ENCODE measurements around the gene FANCE. TPM values are rescaled to one million over a fixed set of nuclear protein-coding genes. Genes with fewer than 3 reads are reported as not detected.
"Not testable (repeated sequence)": the region's sequence is repeated elsewhere in the genome, so short reads cannot be mapped to it uniquely, and the experiment has no call there.

Gene FANCE
- total RNA-seq, 2 experiments from 2014 or later: 1.6 to 1.7 TPM

- Mint-ChIP-seq H3K9me3 (no peaks in the 10 kb centered on the region), H3K36me3 (ENCODE audit: low read depth) (no peaks in the 10 kb centered on the region), H3K4me1 (ENCODE audit: low read depth) (no peaks in the 10 kb centered on the region), H3K4me3 (no peak overlapping the region), H3K27ac (no peak overlapping the region), H3K27me3 (peaks cover 21% of the 10 kb centered on the region)
- peaks cover 4% of the 10 kb centered on the region for H3K4me1 ChIP-seq (ENCODE audit: insufficient read depth, low read length)
- no peak overlapping the region for H3K27ac ChIP-seq (ENCODE audit: low read depth in 1 of 2, low read length in 2 of 2)
- H3K36me3 ChIP-seq (ENCODE audit: insufficient read depth, low read length): no peaks in the 10 kb centered on the region
- no peak overlapping the region for H3K4me3 ChIP-seq (ENCODE audit: low read length)
- DNase-seq: no peak
- ATAC-seq (ENCODE audit: poor library complexity): no peak
- H3K9me3 ChIP-seq (ENCODE audit: control insufficient read depth in 1 of 2, insufficient read depth in 1 of 2, low read length in 2 of 2): peaks cover 0 to 10% of the 10 kb centered on the region in 2 experiments
- TF ChIP-seq, protein P1, sequence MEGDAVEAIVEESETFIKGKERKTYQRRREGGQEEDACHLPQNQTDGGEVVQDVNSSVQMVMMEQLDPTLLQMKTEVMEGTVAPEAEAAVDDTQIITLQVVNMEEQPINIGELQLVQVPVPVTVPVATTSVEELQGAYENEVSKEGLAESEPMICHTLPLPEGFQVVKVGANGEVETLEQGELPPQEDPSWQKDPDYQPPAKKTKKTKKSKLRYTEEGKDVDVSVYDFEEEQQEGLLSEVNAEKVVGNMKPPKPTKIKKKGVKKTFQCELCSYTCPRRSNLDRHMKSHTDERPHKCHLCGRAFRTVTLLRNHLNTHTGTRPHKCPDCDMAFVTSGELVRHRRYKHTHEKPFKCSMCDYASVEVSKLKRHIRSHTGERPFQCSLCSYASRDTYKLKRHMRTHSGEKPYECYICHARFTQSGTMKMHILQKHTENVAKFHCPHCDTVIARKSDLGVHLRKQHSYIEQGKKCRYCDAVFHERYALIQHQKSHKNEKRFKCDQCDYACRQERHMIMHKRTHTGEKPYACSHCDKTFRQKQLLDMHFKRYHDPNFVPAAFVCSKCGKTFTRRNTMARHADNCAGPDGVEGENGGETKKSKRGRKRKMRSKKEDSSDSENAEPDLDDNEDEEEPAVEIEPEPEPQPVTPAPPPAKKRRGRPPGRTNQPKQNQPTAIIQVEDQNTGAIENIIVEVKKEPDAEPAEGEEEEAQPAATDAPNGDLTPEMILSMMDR (IDR thresholded peaks at IDR 0.05): no peak
- ChIA-PET CTCF (no interaction called here), POLR2A (no interaction called here)
- H3K27me3 ChIP-seq (ENCODE audit: control insufficient read depth in 1 of 2, insufficient read depth in 2 of 2, low read length in 2 of 2): peaks cover 17 to 18% of the 10 kb centered on the region in 2 experiments
- intact Hi-C loops (cut with DNase I, micrococcal nuclease): no loop called here
Observed at GRCh38 chr6:35512006-35512405, 59.9 kb downstream of the FANCE start.

DNA sequence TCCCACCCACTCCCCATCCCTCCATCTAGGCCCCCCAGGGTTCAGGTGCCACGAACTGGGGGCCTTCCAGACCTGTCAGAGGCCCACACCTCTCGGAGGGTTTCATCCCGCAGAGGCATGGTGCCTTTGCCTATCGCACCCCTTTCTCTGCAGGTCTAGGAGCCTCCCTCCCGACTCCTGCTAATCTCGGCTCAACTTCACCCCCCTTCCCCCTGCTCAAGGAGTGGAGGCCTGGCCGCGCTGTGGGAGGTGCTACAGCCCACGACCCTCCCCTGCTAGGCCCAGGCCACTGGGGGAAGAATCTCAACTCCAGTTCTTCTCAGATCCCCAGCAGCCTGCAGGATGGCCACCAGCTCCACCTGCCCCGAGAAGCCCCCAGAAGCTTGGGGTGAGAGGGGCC is 60.6 kb downstream of the FANCE start, which contains the start of gene TULP1:
TULP1 (minus strand) TSS at position 157 of the 400 bp plus-strand sequence; CDS start at position 119, 38 bp downstream.
- ATAC-seq (ENCODE audit: poor library complexity): no peak
- H3K27me3 Mint-ChIP-seq: peaks cover 21% of the 10 kb centered on the region
- no peaks in the 10 kb centered on the region for H3K9me3 Mint-ChIP-seq
- POLR2A ChIA-PET: no interaction called here
- no peaks in the 10 kb centered on the region for H3K36me3 Mint-ChIP-seq (ENCODE audit: low read depth)
- intact Hi-C loops (cut with DNase I, micrococcal nuclease): no loop called here
- TF ChIP-seq, protein P1 (IDR thresholded peaks at IDR 0.05): no peak
- Histone ChIP-seq H3K4me3 (ENCODE audit: low read length) (no peak within 1 kb of the TSS), H3K36me3 (ENCODE audit: insufficient read depth, low read length) (no peaks in the 10 kb centered on the region), H3K9me3 (ENCODE audit: control insufficient read depth in 1 of 2, insufficient read depth in 1 of 2, low read length in 2 of 2) (peaks cover 0 to 10% of the 10 kb centered on the region in 2 experiments), H3K27ac (ENCODE audit: low read depth in 1 of 2, low read length in 2 of 2) (no peak within 1 kb of the TSS), H3K27me3 (ENCODE audit: control insufficient read depth in 1 of 2, insufficient read depth in 2 of 2, low read length in 2 of 2) (peaks cover 17 to 18% of the 10 kb centered on the region in 2 experiments), H3K4me1 (ENCODE audit: insufficient read depth, low read length) (peaks cover 4% of the 10 kb centered on the region)
- CTCF ChIA-PET: interaction anchor here (1.2 kb wide), 1 partner anchor 10 kb away, joined by 3 read pairs; no protein-coding TSS in a partner anchor
- H3K4me1 Mint-ChIP-seq (ENCODE audit: low read depth): no peaks in the 10 kb centered on the region
- no peak for DNase-seq
- H3K4me3 Mint-ChIP-seq: no peak within 1 kb of the TSS
- no peak within 1 kb of the TSS for H3K27ac Mint-ChIP-seq

DNA sequence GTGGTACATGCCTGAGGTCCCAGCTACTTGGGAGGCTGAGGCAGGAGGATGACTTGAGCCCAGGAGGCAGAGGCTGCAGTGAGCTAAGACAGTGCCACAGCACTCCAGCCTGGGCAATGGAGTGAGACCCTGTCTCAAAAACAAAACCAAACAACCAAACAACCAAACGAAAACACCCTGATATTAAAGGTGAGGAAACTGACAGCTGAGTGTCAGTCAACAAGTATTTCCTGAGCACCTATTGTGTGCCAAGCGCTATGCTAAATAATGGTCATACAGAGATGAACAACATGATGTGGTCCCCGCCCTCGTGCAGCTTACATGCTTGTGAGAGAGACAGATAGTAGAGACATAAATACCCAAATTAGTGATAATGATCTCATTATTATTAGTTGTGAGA is 62.4 kb downstream of the FANCE start:
- H3K36me3 Mint-ChIP-seq (ENCODE audit: low read depth): no peaks in the 10 kb centered on the region
- no peak for ATAC-seq (ENCODE audit: poor library complexity)
- Histone ChIP-seq H3K36me3 (ENCODE audit: insufficient read depth, low read length) (no peaks in the 10 kb centered on the region), H3K27ac (ENCODE audit: low read depth in 1 of 2, low read length in 2 of 2) (no peak overlapping the region), H3K9me3 (ENCODE audit: control insufficient read depth in 1 of 2, insufficient read depth in 1 of 2, low read length in 2 of 2) (peaks cover 0 to 10% of the 10 kb centered on the region in 2 experiments), H3K27me3 (ENCODE audit: control insufficient read depth in 1 of 2, insufficient read depth in 2 of 2, low read length in 2 of 2) (peaks cover 17 to 18% of the 10 kb centered on the region in 2 experiments), H3K4me3 (ENCODE audit: low read length) (no peak overlapping the region), H3K4me1 (ENCODE audit: insufficient read depth, low read length) (peaks cover 4% of the 10 kb centered on the region)
- H3K27me3 Mint-ChIP-seq: peaks cover 21% of the 10 kb centered on the region
- H3K4me3 Mint-ChIP-seq: no peak overlapping the region
- intact Hi-C loops (cut with DNase I, micrococcal nuclease): no loop called here
- H3K4me1 Mint-ChIP-seq (ENCODE audit: low read depth): no peaks in the 10 kb centered on the region
- TF ChIP-seq, protein P1 (IDR thresholded peaks at IDR 0.05): no peak
- no peak for DNase-seq
- H3K9me3 Mint-ChIP-seq: no peaks in the 10 kb centered on the region
- POLR2A ChIA-PET: no interaction called here
- CTCF ChIA-PET: no interaction called here
- H3K27ac Mint-ChIP-seq: no peak overlapping the region

DNA sequence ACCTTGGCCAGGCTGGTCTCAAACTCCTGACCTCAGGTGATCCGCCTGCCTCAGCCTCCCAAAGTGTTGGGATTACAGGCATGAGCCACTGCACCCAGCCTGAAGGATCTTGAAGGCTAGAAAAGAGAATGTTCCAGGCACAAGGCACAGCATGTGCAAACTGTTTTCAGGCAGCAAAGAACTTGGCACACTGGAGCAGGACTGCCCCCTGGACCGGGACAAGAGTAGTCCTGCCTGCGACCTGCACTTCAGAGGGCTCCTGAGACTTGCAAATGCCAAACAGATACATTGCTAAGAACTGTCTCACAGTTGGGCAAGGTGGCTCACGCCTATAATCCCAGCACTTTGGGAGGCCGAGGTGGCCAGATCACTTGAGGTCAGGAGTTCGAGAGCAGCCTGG is 63.8 kb downstream of the FANCE start:
- POLR2A ChIA-PET: interaction anchor here (1.5 kb wide), 1 partner anchor 36 kb away, joined by 8 read pairs; no protein-coding TSS in a partner anchor
- DNase-seq; H3K36me3 Mint-ChIP-seq (ENCODE audit: low read depth); ATAC-seq (ENCODE audit: poor library complexity); H3K4me3 Mint-ChIP-seq; H3K36me3 ChIP-seq (ENCODE audit: insufficient read depth, low read length); H3K4me1 ChIP-seq (ENCODE audit: insufficient read depth, low read length); CTCF ChIA-PET; H3K4me1 Mint-ChIP-seq (ENCODE audit: low read depth); H3K27ac Mint-ChIP-seq; intact Hi-C loops (cut with DNase I, micrococcal nuclease); H3K27ac ChIP-seq (ENCODE audit: low read depth in 1 of 2, low read length in 2 of 2); H3K4me3 ChIP-seq (ENCODE audit: low read length); H3K9me3 Mint-ChIP-seq: not testable (repeated sequence)
- H3K27me3 Mint-ChIP-seq: peaks cover 18% of the 10 kb centered on the region
- peaks cover 12 to 15% of the 10 kb centered on the region in 2 experiments for H3K27me3 ChIP-seq (ENCODE audit: control insufficient read depth in 1 of 2, insufficient read depth in 2 of 2, low read length in 2 of 2)
- peaks cover 0 to 10% of the 10 kb centered on the region in 2 experiments for H3K9me3 ChIP-seq (ENCODE audit: control insufficient read depth in 1 of 2, insufficient read depth in 1 of 2, low read length in 2 of 2)

Data from CD4-positive, alpha-beta T cell (primary cell).